22Rv1 (cell line): ENCODE data around the gene CLCN2.

Source experiments
- H3K27ac ChIP-seq: fragments of 450-650 bp; 2 replicates; pipeline ENCODE4 v1.5.1; 2017
- ZFX ChIP-seq: fragments of 450-650 bp; IDR thresholded peaks from 2 replicates; pipeline ENCODE4 v1.6.1; 2017; ENCODE audit warnings: antibody characterized with exemption, borderline replicate concordance
- TF ChIP-seq, protein P1 (sequence below): fragments of 450-650 bp; IDR thresholded peaks from 2 replicates; pipeline ENCODE4 v1.5.1; 2017; ENCODE audit warnings: mild to moderate bottlenecking

The CLCN2 gene

DNA sequence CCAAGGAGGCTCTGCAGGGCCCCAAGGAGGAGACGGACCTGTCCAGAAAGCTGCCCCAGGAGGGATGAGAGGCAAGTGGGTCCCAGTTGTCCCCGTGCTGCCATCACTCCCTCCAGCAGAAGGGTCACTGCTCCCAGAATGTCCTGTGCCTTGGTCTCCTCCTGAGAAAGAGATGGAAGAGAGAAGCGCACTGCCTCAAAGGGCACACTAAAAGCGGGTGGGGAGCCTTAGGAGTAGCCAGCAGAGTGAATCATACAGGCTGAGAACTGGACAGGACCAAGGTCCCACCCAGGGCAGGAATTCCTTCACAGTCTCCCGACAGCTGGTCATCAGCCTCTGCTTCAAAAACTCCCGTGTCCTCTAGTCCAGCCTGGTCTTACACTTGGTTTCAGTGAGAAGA lies 12.0 kb upstream of the CLCN2 start:
- TF ChIP-seq ZFX: no peak
- TF ChIP-seq, protein P1, sequence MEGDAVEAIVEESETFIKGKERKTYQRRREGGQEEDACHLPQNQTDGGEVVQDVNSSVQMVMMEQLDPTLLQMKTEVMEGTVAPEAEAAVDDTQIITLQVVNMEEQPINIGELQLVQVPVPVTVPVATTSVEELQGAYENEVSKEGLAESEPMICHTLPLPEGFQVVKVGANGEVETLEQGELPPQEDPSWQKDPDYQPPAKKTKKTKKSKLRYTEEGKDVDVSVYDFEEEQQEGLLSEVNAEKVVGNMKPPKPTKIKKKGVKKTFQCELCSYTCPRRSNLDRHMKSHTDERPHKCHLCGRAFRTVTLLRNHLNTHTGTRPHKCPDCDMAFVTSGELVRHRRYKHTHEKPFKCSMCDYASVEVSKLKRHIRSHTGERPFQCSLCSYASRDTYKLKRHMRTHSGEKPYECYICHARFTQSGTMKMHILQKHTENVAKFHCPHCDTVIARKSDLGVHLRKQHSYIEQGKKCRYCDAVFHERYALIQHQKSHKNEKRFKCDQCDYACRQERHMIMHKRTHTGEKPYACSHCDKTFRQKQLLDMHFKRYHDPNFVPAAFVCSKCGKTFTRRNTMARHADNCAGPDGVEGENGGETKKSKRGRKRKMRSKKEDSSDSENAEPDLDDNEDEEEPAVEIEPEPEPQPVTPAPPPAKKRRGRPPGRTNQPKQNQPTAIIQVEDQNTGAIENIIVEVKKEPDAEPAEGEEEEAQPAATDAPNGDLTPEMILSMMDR: no peak
- H3K27ac ChIP-seq: no peak overlapping the region

- no peak overlapping the region for H3K27ac ChIP-seq
- TF ChIP-seq, protein P1: no peak
- no peak for TF ChIP-seq ZFX
Observed at GRCh38 chr3:184372911-184373310, 11.5 kb upstream of the CLCN2 start.

GRCh38 chr3:184372296-184372821 lies 11.0 kb upstream of the CLCN2 start:
- H3K27ac ChIP-seq: no peak overlapping the region
- TF ChIP-seq, protein P1: no peak
- TF ChIP-seq ZFX: no peak

GRCh38 chr3:184371570-184372018 lies 10.2 kb upstream of the CLCN2 start:
- no peak for TF ChIP-seq ZFX
- TF ChIP-seq, protein P1: peak; percentile 97
- no peak overlapping the region for H3K27ac ChIP-seq

GRCh38 chr3:184368586-184369183 lies 7.3 kb upstream of the CLCN2 start:
- H3K27ac ChIP-seq: peak overlapping the region; percentile 34
- TF ChIP-seq, protein P1: no peak
- TF ChIP-seq ZFX: no peak

- peak overlapping the region; percentile 34; the same call in 1 of the 2 replicates for H3K27ac ChIP-seq
- TF ChIP-seq ZFX: no peak
- TF ChIP-seq, protein P1: no peak
Observed at GRCh38 chr3:184368116-184368515, 6.7 kb upstream of the CLCN2 start.

- TF ChIP-seq, protein P1: no peak
- no peak for TF ChIP-seq ZFX
- H3K27ac ChIP-seq: peak overlapping the region; percentile 34
Observed at GRCh38 chr3:184366619-184367289, 5.3 kb upstream of the CLCN2 start.
